HG02763 (cell line): ENCODE results near the gene CAMSAP3.

Experiments
- ATAC-seq: cut with Tn5 transposase; IDR thresholded peaks from one replicate; pipeline ENCODE4 v1.9.1; 2021; ENCODE audit warnings: mild to moderate bottlenecking, moderate library complexity; ENCODE audit not compliant: unreplicated experiment

The CAMSAP3 gene

GRCh38 chr19:7646426-7646700 lies 50.7 kb downstream of the CAMSAP3 start:
- no peak for ATAC-seq

DNA sequence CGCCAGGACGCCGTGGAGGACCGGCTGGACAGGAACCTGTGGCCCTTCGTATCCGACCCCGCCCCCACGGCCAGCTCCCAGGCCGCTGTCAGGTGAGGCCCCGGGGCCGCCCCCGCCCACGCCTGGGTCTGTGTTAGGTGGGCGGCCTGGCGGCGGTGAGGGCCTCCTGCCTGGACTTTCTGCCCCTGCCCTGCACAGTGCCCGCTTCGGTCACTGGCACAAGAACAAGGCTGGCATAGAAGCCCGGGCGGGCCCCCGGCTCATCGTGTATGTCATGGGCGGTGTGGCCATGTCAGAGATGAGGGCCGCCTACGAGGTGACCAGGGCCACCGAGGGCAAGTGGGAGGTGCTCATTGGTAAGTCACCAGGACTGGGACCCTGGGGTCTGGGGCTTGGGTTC lies 51.5 kb downstream of the CAMSAP3 start:
- ATAC-seq: no peak

- ATAC-seq: no peak
These were observed 52.8 kb downstream of the CAMSAP3 start for GRCh38 chr19:7648265-7649014.

GRCh38 chr19:7650148-7650547 lies 54.5 kb downstream of the CAMSAP3 start:
- no peak for ATAC-seq

DNA sequence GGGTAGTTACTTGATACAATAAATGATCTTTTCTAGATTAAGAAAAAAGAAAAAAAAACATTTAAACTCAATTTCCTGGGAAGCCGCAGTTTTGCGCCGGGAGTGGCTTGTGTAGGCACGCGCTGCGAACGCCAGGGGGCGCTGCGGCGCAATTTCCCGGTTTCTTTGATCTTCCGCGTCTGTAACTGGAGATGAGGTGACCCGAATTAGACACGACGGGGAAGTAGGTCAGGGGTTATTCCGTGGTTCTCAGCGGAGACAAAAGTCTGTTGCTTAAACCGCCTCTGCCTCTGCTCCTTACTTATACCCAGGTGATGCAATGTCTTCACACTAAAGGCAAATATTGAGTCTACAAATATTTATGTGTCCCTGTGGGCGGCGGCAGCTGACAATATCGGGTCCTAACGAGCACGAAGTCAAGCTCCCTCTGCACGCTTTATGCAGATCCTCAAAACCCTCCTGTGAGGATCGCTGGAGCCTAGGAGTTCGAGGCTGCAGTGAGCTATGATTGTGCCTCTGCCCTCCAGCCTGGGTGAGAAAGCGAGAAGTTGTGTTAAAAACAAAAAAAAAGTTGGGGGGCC lies 56.5 kb downstream of the CAMSAP3 start:
- ATAC-seq: no peak

GRCh38 chr19:7654401-7654800 lies 58.7 kb downstream of the CAMSAP3 start:
- no peak for ATAC-seq

- ATAC-seq: no peak
These were observed 59.9 kb downstream of the CAMSAP3 start for GRCh38 chr19:7655581-7655980.

DNA sequence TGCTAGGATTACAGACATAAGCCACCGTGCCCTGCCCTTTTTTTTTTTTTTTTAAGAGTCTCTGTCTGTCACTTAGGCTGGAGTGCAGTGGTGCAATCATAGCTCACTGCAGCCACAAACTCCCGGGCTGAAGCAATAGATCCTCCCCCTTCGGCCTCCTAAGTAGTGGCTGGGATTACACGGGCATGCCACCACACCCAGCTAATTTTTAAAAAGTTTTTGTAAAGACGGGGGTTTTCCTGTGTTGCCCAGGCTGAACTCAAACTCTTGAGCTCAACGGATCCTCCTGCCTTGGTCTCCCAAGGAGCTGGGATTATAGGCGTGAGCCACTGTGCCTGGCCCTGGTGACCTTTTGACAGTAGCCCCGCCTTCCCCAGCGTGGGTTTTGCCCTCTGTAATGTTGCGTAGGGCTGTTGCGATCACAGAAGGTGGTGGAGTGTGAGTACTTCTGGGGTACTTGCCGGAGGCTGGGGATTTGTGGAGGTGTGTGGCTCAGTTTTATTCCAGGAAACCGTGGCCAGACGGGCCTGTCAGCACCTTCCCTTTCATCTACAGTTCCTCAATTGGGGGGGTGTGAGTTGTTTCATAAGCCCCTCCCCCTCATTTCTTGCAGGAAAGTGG lies 61.6 kb downstream of the CAMSAP3 start:
- no peak for ATAC-seq

- ATAC-seq: peak; percentile 67
These were observed 62.6 kb downstream of the CAMSAP3 start for GRCh38 chr19:7658219-7658686.

DNA sequence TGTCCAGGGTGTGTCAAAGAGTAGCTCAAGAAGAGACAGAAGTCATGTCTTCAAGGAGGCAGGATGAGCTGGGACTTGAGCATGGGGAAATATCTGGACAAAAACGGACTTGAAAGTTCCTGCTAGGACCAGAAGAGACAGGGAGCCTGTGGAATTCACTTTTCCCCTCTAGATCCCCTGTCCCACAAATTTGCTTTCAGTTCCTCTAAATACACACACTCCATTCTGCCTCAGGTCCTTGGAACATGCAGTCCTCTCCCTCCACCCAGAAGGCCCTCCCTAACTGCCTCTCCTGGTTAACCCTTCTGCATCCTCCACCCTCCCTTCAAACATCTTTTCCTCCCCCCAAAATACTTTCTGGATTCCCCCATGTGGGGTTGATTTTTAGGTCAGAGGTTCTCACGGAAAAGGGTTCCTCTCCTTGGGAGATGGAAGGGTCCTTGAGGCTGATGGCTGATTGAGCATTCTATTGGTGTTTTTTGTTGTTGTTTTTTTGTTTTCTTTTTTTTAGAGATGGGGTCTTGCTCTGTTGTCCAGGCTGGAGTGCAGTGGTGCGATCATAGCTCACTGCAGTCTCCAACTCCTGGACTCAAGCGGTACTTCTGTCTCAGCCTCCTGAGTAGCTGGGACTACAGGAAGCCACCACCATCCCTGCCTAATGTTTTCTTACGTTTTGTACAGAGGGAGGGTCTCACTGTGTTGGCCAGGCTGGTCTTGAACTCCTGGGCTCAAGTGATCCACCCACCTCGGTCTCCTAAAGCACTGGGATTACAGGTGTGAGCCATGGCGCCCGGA lies 66.3 kb downstream of the CAMSAP3 start:
- ATAC-seq: no peak

DNA sequence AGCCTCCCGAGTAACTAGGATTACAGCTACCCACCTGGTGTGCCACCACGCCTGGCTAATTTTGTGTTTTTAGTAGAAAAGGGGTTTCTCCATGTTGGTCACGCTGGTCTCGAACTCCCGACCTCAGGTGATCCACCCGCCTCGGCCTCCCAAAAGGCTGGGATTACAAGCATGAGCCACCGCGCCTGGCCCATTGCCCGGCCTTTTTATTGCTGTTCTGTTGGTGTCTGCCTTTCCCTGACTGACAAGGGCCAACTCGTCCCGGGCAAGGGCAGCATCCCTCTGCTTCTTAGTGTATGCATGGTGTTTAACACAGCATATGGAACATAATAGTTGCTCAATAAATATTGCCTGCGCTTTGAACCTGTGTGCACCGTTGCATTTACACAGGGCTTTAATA lies 67.0 kb downstream of the CAMSAP3 start:
- ATAC-seq: no peak

GRCh38 chr19:7663706-7664105 lies 68.0 kb downstream of the CAMSAP3 start:
- ATAC-seq: no peak

DNA sequence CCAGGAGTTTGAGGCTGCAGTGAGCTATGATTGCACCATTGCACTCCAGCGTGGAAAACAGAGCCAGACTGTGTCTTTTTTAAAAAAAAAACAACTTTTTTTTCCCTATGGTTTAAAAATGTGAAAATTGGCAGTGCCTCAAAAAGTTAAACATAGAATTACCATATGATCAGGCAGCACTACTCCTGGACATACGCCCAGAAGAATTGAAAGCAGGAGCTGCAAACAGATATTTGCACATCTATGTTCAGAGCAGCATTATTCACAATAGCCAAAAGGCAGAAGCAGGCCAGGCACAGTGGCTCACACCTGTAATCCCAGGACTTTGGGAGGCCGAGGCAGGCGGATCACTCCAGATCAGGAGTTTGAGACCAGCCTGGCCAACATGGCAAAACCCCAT lies 69.4 kb downstream of the CAMSAP3 start:
- no peak for ATAC-seq
